ENCODE data around the gene KDM7A.

GRCh38 chr7:140081774-140082425, 94.9 kb downstream of the KDM7A start:
- TF ChIP-seq, protein P1, sequence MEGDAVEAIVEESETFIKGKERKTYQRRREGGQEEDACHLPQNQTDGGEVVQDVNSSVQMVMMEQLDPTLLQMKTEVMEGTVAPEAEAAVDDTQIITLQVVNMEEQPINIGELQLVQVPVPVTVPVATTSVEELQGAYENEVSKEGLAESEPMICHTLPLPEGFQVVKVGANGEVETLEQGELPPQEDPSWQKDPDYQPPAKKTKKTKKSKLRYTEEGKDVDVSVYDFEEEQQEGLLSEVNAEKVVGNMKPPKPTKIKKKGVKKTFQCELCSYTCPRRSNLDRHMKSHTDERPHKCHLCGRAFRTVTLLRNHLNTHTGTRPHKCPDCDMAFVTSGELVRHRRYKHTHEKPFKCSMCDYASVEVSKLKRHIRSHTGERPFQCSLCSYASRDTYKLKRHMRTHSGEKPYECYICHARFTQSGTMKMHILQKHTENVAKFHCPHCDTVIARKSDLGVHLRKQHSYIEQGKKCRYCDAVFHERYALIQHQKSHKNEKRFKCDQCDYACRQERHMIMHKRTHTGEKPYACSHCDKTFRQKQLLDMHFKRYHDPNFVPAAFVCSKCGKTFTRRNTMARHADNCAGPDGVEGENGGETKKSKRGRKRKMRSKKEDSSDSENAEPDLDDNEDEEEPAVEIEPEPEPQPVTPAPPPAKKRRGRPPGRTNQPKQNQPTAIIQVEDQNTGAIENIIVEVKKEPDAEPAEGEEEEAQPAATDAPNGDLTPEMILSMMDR (IDR thresholded peaks at IDR 0.05), result no peak
- no peak for TF ChIP-seq POLR2AphosphoS5 (IDR thresholded peaks at IDR 0.05)

All from transverse colon (tissue), 4 donors.